HG02678 (cell line): ENCODE results near the gene RIPOR2.
"Not testable (repeated sequence)": the region's sequence is repeated elsewhere in the genome, so short reads cannot be mapped to it uniquely, and the experiment has no call there.

ENCODE experiments used
- ATAC-seq: cut with Tn5 transposase; IDR thresholded peaks from one replicate; pipeline ENCODE4 v1.9.1; 2021; ENCODE audit warnings: mild to moderate bottlenecking, moderate library complexity; ENCODE audit not compliant: unreplicated experiment

RIPOR2 gene

DNA sequence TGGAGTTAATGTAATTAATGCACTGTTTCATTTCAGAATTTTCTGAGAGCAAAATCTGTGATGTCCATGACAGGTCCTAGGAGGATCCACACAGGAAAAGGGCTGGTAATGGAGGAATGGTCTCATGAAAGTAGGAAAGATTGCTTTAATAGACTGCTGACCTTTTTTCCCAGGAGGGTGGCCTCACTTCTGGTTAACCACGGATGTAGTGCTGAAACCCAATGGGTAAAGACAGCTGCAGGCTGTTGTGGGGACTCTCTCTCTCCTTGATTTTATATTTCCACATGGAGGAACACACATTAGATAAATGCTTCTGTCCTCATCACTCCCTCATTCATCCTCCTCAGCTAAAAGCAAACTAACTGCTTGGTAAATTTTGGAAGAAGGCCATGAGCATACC, 23.6 kb upstream of the RIPOR2 start:
- ATAC-seq: no peak

- ATAC-seq: no peak
Observed at GRCh38 chr6:24957199-24957598, 21.4 kb upstream of the RIPOR2 start.

DNA sequence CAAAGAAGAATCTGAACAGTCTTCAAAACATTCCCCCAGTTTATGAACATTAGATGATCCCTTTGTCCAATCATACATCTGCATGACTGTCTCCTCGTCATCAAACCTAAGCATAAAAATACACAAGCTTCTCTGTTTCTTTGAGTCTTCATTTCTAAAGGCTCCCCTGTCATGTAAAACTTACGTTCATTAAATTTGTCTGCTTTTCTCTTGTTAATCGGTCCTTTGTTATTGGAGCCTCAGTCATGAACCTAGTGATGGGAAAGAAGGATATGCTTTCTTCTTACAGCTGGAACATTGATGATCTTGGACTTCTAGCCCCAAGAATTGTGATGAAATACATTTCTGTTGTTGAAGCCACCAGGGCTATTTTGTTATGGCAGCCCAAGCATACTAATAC, 18.0 kb upstream of the RIPOR2 start:
- no peak for ATAC-seq

GRCh38 chr6:24951811-24952299, 16.1 kb upstream of the RIPOR2 start:
- ATAC-seq: no peak

DNA sequence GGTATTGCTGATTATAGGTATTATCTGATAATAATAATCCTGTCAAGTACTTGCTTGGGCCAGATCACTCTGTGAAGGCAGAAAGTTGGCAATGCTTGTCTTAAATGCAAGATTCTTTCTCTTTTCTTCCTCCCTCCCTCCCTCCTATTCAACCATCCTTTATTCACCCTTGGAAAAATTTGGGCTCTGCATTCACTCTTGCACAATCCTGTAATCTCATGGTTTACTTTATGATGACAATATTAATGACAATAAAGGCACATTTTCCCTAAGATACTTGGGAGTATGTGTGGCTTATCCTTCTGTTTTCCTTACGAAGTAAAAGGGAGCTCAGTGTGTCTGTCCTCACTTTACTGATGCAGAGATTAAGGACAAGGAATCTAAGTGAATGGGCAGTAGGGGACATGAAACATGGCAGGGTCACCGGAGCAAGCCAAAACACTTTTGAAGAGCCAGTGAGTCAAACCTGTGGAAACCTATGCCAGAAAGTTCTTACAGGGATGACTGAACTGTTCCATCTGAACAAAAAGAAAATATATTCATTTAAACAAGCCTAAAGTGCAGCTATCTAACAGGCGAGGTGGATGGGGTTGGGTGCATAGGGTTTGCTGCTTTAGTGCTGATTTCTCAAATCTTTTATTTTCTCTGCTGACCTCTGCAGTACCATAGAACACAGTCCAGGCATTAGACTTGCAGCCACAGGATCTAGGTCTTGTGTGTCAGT, 14.6 kb upstream of the RIPOR2 start:
- ATAC-seq: no peak

DNA sequence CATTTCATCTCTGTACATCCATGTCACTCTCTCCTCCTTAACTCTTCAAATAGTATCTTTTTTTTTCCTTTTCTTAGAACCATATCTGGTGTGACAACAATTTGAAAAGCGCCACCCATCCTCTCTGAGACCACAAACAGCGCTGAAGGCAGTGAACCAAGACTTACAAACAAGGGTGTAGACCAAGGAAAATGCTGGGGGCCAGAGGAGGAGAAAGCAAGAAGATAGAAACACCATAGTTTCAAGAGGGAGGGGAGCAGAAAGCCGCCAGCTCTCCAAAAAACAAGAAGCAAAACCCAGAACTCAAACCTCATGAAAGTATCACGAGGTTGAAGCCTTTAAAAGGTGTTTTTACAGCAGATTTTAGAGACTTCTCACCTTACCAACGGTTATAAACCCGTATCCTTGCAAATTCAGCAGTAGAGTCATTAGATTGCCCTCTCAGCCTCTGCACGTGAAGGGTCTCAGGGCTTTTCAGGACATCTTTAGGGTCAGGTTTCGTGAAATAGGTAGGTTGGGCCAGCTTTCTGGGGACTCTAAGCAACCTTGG, 13.3 kb upstream of the RIPOR2 start:
- peak; percentile 94 for ATAC-seq

DNA sequence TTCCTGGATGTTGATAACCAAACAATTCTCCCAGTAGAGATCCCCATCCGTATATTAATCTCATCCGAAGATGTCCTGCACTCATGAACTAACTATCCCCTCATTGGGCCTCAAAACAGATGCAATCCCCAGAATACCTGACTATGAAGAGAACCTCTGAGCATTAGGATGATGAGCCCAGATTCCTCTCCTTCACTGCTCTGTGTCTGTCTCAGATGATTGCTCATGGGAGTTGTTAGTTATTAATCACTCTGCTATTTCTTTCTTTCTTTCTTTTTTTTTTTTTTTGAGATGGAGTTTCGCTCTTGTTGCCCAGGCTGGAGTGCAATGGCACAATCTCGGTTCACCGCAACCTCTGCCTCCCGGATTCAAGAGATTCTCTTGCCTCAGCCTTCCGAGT, 12.5 kb upstream of the RIPOR2 start:
- not testable (repeated sequence) for ATAC-seq

DNA sequence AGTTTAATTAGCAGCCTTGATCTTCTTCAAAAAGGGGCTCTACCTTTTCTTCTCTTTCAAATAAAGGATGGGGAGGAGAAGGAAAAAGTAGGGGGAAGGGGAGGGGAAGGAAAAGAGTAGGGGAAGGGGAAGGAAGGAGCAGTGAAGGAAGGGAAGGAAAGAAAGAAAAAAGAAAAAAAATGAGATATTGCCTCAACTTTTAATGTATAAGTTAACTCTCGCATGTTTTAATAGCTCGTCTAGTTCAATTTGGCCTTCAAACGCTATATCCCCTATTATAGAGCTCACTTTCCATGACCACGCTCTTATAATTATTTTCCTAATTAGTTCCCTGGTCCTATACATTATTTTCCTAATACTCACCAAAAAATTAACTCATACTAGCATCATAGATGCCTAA, 11.9 kb upstream of the RIPOR2 start:
- ATAC-seq: no peak

GRCh38 chr6:24945054-24945453, 9.3 kb upstream of the RIPOR2 start:
- no peak for ATAC-seq

DNA sequence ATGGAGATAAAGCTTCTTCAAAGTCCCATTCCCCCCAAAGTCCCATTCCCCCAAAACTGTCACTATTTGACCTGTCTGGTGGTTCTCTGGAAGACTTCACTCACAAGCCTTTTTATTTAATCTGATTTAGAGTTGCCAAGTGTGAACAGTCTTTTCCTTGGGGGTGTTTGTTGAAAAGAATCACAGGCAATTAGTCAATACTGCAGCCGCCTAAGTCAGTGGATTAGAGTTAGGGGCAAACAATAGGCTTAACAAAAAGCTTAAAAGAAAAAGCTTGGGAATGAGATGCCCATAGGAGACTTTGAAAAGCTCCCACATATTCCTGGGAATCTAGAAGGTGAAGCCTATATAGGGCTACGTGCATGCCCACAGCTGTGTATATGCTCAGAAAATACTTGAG, 8.0 kb upstream of the RIPOR2 start:
- no peak for ATAC-seq

DNA sequence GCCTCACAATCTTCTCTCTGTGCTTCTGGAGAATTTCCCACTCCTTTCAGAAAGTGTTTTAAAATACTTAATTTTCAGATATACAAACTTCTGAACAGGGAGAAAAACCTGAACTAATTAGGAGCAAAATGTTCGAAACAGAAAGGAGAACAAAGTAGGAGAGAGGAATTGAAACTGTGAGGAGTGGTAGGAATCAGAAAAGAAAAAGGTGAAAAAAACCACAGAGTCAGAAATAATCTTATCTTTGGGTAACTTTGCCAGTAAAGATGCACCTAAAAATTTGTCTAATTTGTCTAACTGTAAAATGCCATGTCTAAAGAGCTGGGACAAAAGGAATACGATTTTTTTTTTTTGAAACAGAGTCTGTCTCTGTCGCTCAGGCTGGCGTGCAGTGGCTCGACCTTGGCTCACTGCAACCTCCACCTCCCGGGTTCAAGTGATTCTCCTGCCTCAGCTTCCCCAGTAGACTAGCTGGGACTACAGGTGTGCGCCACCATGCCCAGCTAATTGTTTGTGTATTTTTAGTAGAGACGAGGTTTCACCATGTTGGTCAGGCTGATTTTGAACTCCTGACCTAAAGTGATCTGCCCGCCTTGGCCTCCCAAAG, 4.7 kb upstream of the RIPOR2 start:
- ATAC-seq: no peak

DNA sequence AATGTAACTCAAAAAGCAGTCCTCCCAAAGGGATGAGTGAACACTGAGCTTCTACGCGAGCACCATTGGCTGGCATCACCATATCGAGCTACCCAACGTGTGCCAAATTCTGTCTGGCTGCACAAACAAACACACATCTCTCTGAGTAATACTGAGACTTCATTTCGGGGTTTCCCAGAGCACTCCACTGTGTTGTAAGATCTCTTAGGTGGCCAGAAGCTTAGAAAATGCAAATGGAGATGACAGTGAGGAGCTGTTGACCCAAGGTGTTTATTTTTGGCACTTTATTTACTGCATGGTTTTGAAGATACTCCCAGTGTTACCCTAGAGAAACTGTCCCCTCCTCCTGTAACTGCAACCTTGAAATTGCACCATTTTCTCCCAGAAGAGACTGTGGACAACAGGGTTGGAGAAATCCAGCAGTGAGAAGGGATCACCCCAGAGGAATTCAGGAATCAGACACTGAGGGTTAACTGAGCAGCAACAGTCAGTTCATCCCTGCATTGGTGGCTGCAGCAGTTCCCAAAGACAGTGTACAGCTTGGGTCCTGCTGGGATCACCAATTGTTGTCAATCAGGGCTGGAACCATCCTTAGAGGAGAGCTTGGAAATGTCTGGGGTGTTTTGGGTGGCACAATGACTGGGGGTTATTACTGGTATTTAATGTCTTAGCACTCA, 1.0 kb upstream of the RIPOR2 start:
- peak; percentile 68 for ATAC-seq

DNA sequence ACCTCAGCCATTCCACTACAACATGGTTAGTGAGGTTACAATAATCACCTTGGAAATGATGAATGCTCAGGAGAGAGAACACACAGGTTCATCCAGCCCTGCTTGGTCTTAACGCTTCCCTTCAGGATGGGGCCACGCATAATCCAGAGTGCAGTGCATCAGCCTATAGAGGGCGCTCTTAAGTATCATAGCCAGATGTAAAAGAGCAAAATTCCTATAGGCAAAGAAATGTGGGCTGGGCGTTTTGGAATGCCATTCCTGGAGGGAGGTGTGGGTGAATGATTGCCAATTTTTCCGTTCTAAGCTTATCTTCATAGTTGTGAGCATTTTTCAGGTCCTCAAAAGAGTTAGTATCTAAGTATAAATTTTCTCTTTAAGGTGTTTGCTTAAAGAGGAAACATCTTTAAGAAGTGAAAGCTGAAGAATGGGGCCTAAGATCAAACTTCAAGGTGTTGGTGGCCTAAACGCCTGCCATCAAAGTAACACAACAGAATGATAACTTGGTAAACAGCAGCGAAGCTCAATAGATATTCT, 1.8 kb downstream of the RIPOR2 start:
- no peak for ATAC-seq

DNA sequence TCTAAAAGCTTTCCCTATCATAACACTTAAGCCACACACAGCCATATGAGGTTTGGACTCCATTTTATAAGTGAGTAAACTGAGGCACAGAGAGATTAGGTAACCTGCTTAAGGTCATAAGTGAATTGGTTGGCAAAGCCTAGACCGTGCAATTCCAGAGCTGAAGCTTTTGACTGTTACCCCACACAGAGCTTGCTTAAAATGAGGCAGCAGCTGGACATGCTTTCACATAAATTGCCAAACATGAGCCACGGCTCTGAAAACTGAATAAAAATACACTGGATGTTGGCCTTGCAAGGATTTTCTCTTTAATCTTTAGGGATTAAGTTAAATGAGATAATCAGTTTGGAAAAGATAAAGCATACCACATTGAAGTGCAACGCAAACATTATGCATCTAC, 2.5 kb downstream of the RIPOR2 start:
- peak; percentile 0 for ATAC-seq

- ATAC-seq: peak; percentile 30
Observed at GRCh38 chr6:24932832-24933231, 2.9 kb downstream of the RIPOR2 start.

DNA sequence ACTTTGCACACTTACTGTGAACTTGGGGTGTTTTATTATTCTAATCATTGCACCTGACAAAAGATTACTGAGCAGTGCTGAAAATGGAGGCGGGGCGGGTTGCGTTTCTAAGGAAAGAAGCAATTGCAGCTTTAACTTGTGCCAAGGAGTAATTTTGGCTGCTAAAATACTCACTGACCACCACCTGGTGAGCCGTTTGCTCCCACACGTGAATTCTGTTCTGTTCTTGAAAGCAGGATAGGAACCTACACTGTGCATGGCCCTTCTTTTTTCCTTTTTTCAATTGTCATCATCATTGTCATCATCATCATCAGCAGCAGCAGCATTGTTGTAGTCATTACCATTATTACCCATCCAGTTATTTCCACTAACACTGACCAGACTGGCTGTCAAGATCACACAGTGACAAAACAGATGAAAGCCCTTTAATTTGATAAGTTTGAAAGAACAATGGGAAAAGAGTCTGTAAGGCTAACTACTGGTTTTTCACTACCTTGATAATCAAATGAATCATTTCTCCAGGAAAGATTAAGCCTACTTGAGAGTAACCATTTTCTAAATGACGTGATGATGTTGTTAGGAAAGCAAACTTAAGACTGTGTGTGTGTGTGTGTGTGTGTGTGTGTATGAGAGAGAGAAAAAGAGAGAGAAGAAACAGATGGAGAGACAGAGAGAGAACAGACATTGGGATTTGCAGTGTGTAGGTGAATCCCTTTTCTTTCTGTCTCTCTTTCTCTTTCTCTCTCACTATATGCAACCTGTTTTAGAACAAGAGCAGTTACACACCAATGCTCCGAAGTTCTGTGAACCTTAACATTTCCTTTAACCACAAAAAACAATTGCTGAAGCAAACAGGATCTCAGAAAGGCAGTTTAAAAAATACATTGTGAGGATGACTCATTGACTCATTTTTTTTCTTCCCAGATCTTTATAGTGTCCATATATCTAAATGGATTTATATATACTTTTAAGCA, 3.8 kb downstream of the RIPOR2 start:
- ATAC-seq: peak; percentile 29

- no peak for ATAC-seq
Observed at GRCh38 chr6:24931296-24931695, 4.5 kb downstream of the RIPOR2 start.

DNA sequence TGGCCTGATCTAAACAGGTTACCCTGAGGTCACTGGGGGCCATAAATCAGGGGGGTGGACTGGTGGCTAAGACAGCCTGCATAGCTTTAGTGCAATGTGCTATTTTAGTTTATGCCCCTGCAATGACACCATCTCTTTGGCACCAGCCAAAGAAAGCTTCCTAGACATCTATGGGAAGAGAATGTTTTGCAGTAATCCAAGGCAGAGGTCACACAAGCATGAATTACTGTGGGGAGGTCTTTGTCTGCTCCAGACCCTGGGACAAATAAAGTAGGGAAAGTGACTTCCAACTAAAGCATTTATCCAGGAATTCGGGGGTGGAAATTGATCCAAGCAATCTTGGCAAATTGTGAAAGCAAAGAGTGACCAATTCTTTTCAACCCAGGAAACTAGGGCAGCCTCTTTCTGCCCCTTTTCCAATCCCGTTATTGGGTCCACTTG, 5.3 kb downstream of the RIPOR2 start:
- no peak for ATAC-seq

DNA sequence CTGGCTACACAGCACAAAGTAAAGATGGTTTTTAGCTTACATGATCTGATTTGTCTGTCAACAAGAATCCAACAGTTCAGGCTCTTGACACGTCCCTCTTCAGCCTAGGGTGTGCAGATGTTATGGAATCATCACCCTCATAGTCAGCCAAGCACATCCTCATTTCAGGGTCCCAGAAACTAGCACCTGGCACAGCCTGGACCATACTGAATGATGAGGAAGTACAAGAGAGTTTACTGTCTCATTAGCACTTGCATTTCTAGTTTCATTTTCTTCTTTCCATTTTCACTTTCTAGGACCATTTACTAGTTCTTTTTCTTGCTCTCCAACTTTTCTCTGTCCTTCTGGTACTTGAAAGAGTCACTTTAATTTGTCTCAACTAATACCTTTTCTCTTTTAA, 6.5 kb downstream of the RIPOR2 start:
- peak; percentile 45 for ATAC-seq

DNA sequence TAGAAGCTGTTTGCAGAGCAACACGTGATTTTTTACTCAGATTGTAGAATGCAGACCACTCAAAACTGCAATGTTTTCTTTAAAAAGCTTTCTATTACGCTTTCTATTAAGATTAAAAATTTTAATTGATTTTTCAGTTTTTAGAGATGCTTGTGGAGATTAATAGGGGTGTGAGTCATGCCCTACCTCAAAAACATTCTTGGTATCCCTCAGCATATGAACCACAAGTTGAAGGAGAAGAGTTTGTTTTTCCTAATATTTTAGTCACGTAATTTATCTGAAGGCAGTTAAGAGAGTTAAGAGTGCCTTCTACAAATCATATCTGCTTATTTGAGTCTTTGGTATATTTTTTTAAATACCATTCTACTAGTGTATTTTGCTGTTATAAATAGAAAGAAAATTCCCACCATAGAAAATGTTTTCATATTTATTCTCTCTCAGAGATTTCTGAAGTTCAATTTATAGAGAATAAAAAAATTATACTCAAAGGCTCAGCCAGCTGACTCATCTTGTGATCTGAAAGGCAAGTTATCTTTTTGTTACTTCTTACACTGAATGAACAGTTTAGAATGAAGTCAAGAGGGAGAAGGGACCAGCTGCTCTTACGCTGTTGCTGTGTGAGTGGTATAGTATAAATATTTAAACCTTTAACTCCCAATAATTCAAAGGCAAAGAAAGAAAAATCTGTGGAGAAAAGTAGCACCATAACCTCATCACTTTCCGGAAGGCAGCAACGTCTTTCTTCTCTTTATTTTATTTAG, 7.6 kb downstream of the RIPOR2 start:
- no peak for ATAC-seq
